ENCODE data around the gene UPK3A.

UPK3A gene

DNA sequence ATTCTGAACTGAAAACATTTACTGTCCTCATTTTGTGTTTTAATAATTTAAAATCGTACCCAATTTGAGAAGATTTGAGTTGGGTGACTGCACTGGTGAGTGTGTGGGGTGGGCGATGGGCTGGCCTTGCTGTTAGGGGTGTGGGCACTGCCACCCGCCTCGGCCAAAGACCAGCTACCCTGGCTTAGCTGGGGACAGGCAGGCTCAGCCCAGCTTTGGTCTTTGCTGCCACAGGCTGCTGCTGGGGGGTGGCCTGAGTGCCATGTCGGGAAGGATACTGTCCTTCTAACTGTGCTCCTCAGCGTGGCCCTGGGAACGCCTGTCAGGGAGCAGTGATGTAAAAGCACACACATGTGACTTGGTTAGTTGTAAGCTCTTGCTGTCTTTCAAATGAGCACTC lies 47.3 kb downstream of the UPK3A start:
- DNase-seq = no peak

DNA sequence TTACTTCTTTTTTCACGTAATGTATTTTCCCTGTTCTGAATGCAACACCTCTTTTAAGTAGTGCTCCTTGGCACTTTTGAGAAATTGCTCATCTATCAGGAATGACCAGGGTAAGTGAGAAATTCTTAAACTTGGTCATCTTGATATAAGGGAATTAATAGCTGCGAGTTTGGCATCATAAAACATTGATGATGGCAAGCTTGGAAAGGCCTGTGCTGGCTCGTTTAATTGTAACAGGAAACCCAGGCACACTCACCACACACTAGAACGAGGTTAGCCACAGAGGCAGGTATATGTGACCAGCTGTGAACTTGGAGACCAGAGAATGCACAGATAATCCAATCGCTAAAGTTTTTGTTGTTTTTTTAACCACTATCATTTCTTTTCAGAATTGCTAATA lies 49.3 kb downstream of the UPK3A start:
- DNase-seq = no peak

DNA sequence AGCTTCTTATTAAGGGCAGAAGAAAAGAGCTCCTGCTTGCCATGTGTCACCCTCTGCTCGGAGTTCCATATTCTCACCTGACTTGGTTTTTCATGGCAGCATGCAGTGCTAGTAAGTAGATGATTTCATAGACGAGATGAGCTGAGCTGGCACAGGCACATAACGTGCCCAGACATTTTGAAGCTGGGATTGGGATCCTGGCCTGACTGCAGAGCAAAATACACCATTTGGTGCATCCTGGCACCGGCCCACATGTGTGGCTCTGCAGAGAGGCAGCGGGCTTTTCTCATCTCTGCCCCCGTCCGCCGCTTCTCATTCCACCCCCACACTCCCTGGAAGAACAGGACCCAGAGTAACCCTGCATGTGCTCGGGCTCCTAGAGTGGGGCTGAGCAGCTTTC lies 49.8 kb downstream of the UPK3A start:
- no peak for DNase-seq

GRCh38 chr22:45335021-45335818 lies 50.5 kb downstream of the UPK3A start:
- DNase-seq = no peak

- DNase-seq = no peak
Observed at GRCh38 chr22:45335854-45336522, 51.2 kb downstream of the UPK3A start.

- DNase-seq = peak; percentile 52
Observed at GRCh38 chr22:45336971-45337431, 52.3 kb downstream of the UPK3A start.

DNA sequence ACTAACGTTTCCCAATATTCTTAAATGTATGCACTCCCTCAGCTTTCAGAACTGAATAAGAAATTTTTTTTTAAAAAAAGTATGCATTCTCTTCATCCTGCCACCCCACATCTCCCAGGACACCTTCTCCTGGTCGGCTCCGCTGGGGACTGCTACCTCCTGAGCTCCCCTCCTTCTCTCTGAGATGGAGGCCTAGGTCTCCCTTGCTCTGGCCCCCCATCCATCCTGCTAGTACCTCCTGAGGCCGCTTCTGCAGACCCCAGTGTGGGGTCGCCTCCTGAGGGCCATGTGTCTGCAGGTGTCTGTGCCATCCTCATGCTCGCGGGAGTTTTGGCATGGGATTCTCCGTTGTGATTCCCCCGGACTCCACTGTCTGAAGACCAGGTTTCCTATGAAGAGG lies 52.8 kb downstream of the UPK3A start:
- no peak for DNase-seq

DNA sequence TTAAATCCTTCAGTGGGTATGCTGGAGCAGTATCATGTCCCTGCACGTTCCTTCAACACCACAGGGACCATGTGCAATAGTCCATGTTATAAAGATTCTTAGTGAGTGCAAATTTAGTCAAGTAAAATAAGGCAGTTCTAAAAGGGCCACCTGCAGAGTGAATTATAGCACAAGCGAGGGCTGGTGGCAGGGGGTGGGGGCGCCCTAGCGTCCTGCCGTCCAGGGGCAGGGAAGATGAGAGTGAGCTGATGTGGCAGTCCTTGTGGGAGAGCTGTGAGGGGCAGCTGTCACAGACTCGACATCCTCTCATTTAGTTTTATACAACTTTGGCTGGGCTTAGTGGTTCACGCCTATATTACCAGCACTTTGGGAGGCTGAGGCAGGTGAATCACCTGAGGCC lies 54.0 kb downstream of the UPK3A start:
- no peak for DNase-seq

DNA sequence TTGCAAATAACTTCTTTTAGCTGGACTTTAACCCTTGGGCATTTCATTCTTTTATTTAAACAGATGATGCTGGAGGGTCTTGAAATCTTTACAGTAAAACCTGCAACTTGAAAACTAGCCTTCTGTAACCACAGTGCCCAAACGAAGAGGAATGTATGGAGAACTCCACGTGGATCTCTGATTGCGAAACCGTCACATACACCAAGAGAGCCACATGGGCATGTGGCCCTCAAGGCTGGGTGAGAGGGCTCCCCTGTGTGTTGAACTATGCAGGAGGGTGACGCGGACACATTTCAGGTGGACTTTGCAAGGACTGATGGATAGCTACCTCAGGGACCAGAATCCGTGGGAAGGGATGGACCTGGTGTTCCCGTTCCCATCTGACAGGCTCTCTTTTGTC lies 55.6 kb downstream of the UPK3A start:
- DNase-seq = no peak

GRCh38 chr22:45341498-45341897 lies 56.7 kb downstream of the UPK3A start:
- DNase-seq = no peak

DNA sequence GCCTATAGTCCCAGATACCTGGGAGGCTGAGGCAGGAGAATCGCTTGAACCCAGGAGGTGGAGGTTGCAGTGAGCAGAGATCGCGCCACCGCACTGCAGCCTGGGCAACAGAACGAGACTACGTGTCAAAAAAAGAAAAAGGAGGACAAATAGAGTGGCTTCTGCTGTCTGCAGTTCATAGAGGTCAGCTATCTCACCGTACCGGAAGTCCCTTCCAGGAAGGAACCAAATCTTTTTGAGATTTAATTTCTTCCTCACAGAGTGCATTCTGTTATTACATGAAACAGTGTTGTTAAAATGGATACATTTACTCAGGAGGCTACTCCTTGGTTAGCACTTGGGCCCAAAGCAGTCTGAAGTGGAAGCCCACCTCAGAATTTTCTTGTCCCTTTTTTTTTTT lies 58.4 kb downstream of the UPK3A start:
- DNase-seq = no peak

GRCh38 chr22:45344334-45344733 lies 59.6 kb downstream of the UPK3A start:
- no peak for DNase-seq
